K562 (cell line): Measurements from ENCODE around the gene HKDC1. TPM values are rescaled to one million over a fixed set of nuclear protein-coding genes. Genes with fewer than 3 reads are reported as not detected.
A peak's percentile ranks its signal among the peaks of the same experiment; 100 is the strongest.

Source experiments
- ATAC-seq: fragments of 200-7000 bp; cut with Tn5 transposase; 3 replicates; pipeline ENCODE4 v1.9.1; 2020; ENCODE audit warnings: moderate library complexity
- BruUV-seq: library from RNA; stranded (reverse); fragments of 400-500 nt; replicated peaks from 2 replicates; lab custom pipeline; 2021; lab: Mats Ljungman, UMichigan
- CTCF ChIA-PET: fragments of 300-600 bp; formaldehyde crosslinking; extraction: SDS; loops from one replicate; lab custom pipeline; 2021; ENCODE audit warnings: low intra/inter-chr PET ratio; lab: Yijun Ruan, JAX
- POLR2A ChIA-PET: fragments of 300-600, 350-650 bp; sonication (Branson Sonifier 250); formaldehyde crosslinking; extraction: SDS; loops from one replicate; lab custom pipeline; 2021; ENCODE audit warnings: antibody characterized with exemption, inconsistent platforms; lab: Yijun Ruan, JAX
- DNase-seq, 4 experiments: peaks; one replicate each; pipeline versions ENCODE4 v3.0.0 to v3.0.0-alpha.2; 2011 to 2018; ENCODE audit warnings: low spot score in 3 of 4, mixed read lengths in 3 of 4; ENCODE audit errors: extremely low read depth in 1 of 4
- FAIRE-seq: peaks from 2 replicates; lab custom pipeline; 2011; peaks lifted over from hg19 to GRCh38; lab: Jason Lieb, UNC
- H2AFZ ChIP-seq: 2 replicates; pipeline ENCODE4 v1.6.0; 2011; ENCODE audit warnings: low read depth, low read length, control low read depth, inconsistent platforms
- H3K27ac ChIP-seq: fragments of 200-600 bp; 3 replicates; pipeline ENCODE4 v1.8.0; 2011; ENCODE audit warnings: low read depth, mild to moderate bottlenecking, control low read depth, inconsistent platforms, low read length, moderate library complexity, mixed read lengths; ENCODE audit errors: extremely low read depth
- H3K27me3 ChIP-seq, 2 experiments: fragments of 300-600 bp in 1 of 2; 2 replicates in 1 of 2; 3 replicates in 1 of 2; pipeline versions ENCODE4 v1.6.0 to v1.8.0; 2011; ENCODE audit warnings: inconsistent platforms in 2 of 2, low read length in 2 of 2, mild to moderate bottlenecking in 1 of 2, mixed read lengths in 1 of 2, moderate library complexity in 1 of 2; ENCODE audit not compliant: control insufficient read depth in 2 of 2, insufficient read depth in 2 of 2
- H3K36me3 ChIP-seq: fragments of 300-600 bp; 3 replicates; pipeline ENCODE4 v1.8.0; 2011; ENCODE audit warnings: mild to moderate bottlenecking, low read length, inconsistent platforms; ENCODE audit not compliant: control insufficient read depth, insufficient read depth
- H3K4me1 ChIP-seq, 2 experiments: fragments of 200-600 bp in 1 of 2; replicated peaks in 1 of 2; 2 replicates in 1 of 2; 3 replicates in 1 of 2; pipeline versions ENCODE4 v1.5.1 to v1.8.0; 2011; ENCODE audit warnings: inconsistent platforms in 2 of 2, low read length in 2 of 2, mild to moderate bottlenecking in 1 of 2, mixed read lengths in 1 of 2, moderate library complexity in 1 of 2; ENCODE audit not compliant: control insufficient read depth in 2 of 2, insufficient read depth in 2 of 2
- H3K4me2 ChIP-seq: 2 replicates; pipeline ENCODE4 v1.6.1; 2011; ENCODE audit warnings: low read length, control low read depth, inconsistent platforms, mixed read lengths; ENCODE audit not compliant: insufficient read depth
- H3K4me3 ChIP-seq: fragments of 200-600 bp; sonication (generic), shearing (Covaris generic); 2 replicates; pipeline ENCODE4 v1.5.1; 2016; ENCODE audit warnings: control low read depth, inconsistent platforms
- H3K79me2 ChIP-seq: fragments of 200-600 bp; 3 replicates; pipeline ENCODE4 v1.8.0; 2011; ENCODE audit warnings: low read length, inconsistent platforms; ENCODE audit not compliant: control insufficient read depth, insufficient read depth
- H3K9ac ChIP-seq, 2 experiments: 2 replicates each; pipeline versions ENCODE4 v1.6.0 to v1.6.1; 2011; ENCODE audit warnings: low read depth in 2 of 2, low read length in 2 of 2, control low read depth in 1 of 2, inconsistent platforms in 1 of 2, mild to moderate bottlenecking in 1 of 2, mixed read lengths in 1 of 2; ENCODE audit not compliant: insufficient read depth in 1 of 2
- H3K9me1 ChIP-seq: one replicate; pipeline ENCODE4 v1.6.0; 2011; ENCODE audit warnings: inconsistent platforms, mild to moderate bottlenecking, low read length, moderate library complexity; ENCODE audit not compliant: control insufficient read depth, insufficient read depth
- H3K9me3 ChIP-seq: replicated peaks from 2 replicates; pipeline ENCODE4 v1.5.1; 2011; ENCODE audit warnings: low read depth, low read length, inconsistent platforms; ENCODE audit not compliant: control insufficient read depth, insufficient read depth
- H4K20me1 ChIP-seq: replicated peaks from 2 replicates; pipeline ENCODE4 v1.6.1; 2011; ENCODE audit warnings: low read length, inconsistent platforms, mixed read lengths; ENCODE audit not compliant: control insufficient read depth, insufficient read depth
- BCOR ChIP-seq: fragments of 450-650 bp; IDR thresholded peaks from 2 replicates; pipeline ENCODE4 v1.6.1; 2016
- CBX3 ChIP-seq, 2 experiments: IDR thresholded peaks; 1 replicate in 1 of 2; 2 replicates in 1 of 2; pipeline ENCODE4 v1.6.1; 2012; ENCODE audit warnings: inconsistent platforms in 2 of 2, low read length in 2 of 2, borderline replicate concordance in 1 of 2, control low read depth in 1 of 2
- ESRRA ChIP-seq: fragments of 450-650 bp; IDR thresholded peaks from 2 replicates; pipeline ENCODE4 v1.6.1; 2014; ENCODE audit warnings: low read depth, mild to moderate bottlenecking, moderate library complexity, borderline replicate concordance
- NELFE ChIP-seq: IDR thresholded peaks from 2 replicates; pipeline ENCODE4 v1.6.1; 2011; ENCODE audit warnings: mild to moderate bottlenecking; ENCODE audit not compliant: insufficient read depth, insufficient read length
- RBM25 ChIP-seq: fragments of 200-400 bp; formaldehyde crosslinking; IDR thresholded peaks from 2 replicates; pipeline ENCODE4 v1.6.1; 2018; ENCODE audit warnings: low read length, low read depth, moderate library complexity; ENCODE audit not compliant: severe bottlenecking
- SOX6 ChIP-seq: fragments of 450-650 bp; IDR thresholded peaks from 2 replicates; pipeline ENCODE4 v1.6.1; 2014; ENCODE audit warnings: mild to moderate bottlenecking
- TAF9B ChIP-seq: fragments of 450-650 bp; IDR thresholded peaks from 2 replicates; pipeline ENCODE4 v1.6.1; 2018; ENCODE audit warnings: mild to moderate bottlenecking; ENCODE audit not compliant: partially characterized antibody
- ZBTB17 ChIP-seq: fragments of 450-650 bp; formaldehyde crosslinking; IDR thresholded peaks from 2 replicates; pipeline ENCODE4 v1.4.0; 2020; ENCODE audit warnings: mild to moderate bottlenecking
- ZNF140 ChIP-seq: fragments of 250-450 bp; sonication (Bioruptor Pico); IDR thresholded peaks from 2 replicates; pipeline ENCODE4 v1.8.0; 2021; ENCODE audit warnings: moderate library complexity, mild to moderate bottlenecking, inconsistent platforms
- ZNF449 ChIP-seq: fragments of 250-450 bp; sonication (Bioruptor Pico); IDR thresholded peaks from 2 replicates; pipeline ENCODE4 v1.8.0; 2022; ENCODE audit warnings: moderate library complexity, mild to moderate bottlenecking, inconsistent platforms
- WGBS: fragments of 100-300 bp; shearing (Covaris generic); methylation state at CpG from one replicate; pipeline ENCODE4 v1.1.6; 2016; ENCODE audit warnings: low coverage, mixed read lengths; ENCODE audit not compliant: insufficient coverage; ENCODE audit errors: missing lambda C conversion rate; 5-methylcytosine and 5-hydroxymethylcytosine counted together
- in situ Hi-C: fragments of 300-500 bp; cut with MboI; formaldehyde crosslinking; loops from 4 replicates; pipeline ENCODE4 v1.15.0; 2018; ENCODE audit warnings: inconsistent platforms, mixed read lengths
- intact Hi-C: fragments of 100-400 bp; cut with micrococcal nuclease; formaldehyde crosslinking; loops from 2 replicates; pipeline ENCODE4 v1.14.2; 2022
- polyA plus RNA-seq, 8 experiments: library from polyadenylated mRNA; depleted of rRNA in 4 of 8; stranded (reverse) in 5 of 8; unstranded in 3 of 8; fragments of >200 nt; fragmentation: Nextera tagmentation in 2 of 8; fragmentation: Illumina TruSeq in 1 of 8; extraction: Ambion mirVana in 2 of 8; extraction: Trizol in 1 of 8; gene quantifications; 2 replicates each; pipeline versions ENCODE4 v1.2.1 to v1.2.3, GENCODE V29; 2011 to 2014; ENCODE audit warnings: inconsistent platforms in 1 of 8, missing spikeins in 1 of 8
- total RNA-seq, 7 experiments: library from RNA; depleted of rRNA in 6 of 7; stranded (reverse); fragments of >200 nt in 6 of 7; fragmentation: Illumina TruSeq in 2 of 7; extraction: Trizol in 2 of 7; gene quantifications; 2 replicates each; pipeline versions ENCODE4 v1.2.1 to v1.2.3, GENCODE V29; 2011 to 2021; ENCODE audit warnings: low replicate concordance in 1 of 7
- TF ChIP-seq, protein P1 (sequence below): fragments of 450-650 bp; IDR thresholded peaks from 2 replicates; pipeline ENCODE4 v1.6.1; 2016; ENCODE audit warnings: low read depth, mild to moderate bottlenecking, moderate library complexity

Gene HKDC1
- total and polyA plus RNA-seq, 9 of the 15 experiments (the other 6 are each of a cell fraction or from before 2014, with no cell fraction given): 0.04 to 0.22 (median 0.11) TPM; not detected in 5

DNA sequence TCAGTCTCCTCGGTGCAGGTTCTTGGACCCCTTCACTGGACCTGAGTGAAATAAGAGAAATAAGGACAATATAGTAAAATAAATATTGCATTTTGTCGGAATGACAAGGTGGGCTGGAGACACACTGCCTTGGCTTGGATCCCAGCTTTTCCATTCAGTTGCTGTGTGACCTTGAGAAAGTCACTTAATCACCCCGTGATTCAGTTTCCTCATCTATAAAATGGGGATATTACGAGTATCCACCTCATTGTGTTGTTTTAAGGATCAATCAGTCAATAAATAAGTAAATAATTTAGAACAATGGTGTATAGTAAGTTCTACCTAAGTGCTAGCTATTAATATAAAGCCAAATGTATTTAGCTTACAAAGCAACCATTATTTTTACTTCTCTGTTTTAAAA lies 87.3 kb downstream of the HKDC1 start:
- H3K36me3 ChIP-seq: no peaks in the 10 kb centered on the region
- CTCF ChIA-PET: no interaction called here

More for the DNA sequence above, 87.3 kb downstream of the HKDC1 start:
- in situ Hi-C loops: no loop called here
- intact Hi-C loops: no loop called here
- H3K27ac ChIP-seq: no peak overlapping the region
- ATAC-seq (no peak), DNase-seq (no peak), FAIRE-seq (no peak)
- no peak overlapping the region for H3K4me2 ChIP-seq
- no peaks in the 10 kb centered on the region for H3K79me2 ChIP-seq
- H3K4me1 ChIP-seq: peaks cover 15 to 27% of the 10 kb centered on the region in 2 experiments; a peak in 4 of 5 replicates
- POLR2A ChIA-PET: interaction anchor here (1.2 to 2.7 kb wide), 4 partner anchors 8 to 35 kb away, joined by 3 to 8 read pairs (median 6); no protein-coding TSS in a partner anchor
- no peaks in the 10 kb centered on the region for H3K27me3 ChIP-seq
- no peaks in the 10 kb centered on the region for H4K20me1 ChIP-seq
- WGBS: 91% methylated on average over 4 of the region's 4 CpGs
- H3K9ac ChIP-seq: no peak overlapping the region
- no peak overlapping the region for H3K4me3 ChIP-seq
- no peaks in the 10 kb centered on the region for H3K9me3 ChIP-seq
- TF ChIP-seq ZNF140 (CRISPR knock-in tag) (no peak), CBX3 (IDR thresholded peaks at IDR 0.05; ENCODE audit: borderline replicate concordance in 1 of 2, low read length in 2 of 2) (peak in 1 of 2 experiments; percentile 15; a peak in 1 of 3 replicates), BCOR (peak; percentile 84), ZNF449 (CRISPR knock-in tag) (no peak), ZBTB17 (no peak), NELFE (no peak), ESRRA (peak; percentile 80; the same call in 1 of the 2 replicates), SOX6 (no peak), TAF9B (no peak), RBM25 (peak; percentile 90)
- TF ChIP-seq, protein P1, sequence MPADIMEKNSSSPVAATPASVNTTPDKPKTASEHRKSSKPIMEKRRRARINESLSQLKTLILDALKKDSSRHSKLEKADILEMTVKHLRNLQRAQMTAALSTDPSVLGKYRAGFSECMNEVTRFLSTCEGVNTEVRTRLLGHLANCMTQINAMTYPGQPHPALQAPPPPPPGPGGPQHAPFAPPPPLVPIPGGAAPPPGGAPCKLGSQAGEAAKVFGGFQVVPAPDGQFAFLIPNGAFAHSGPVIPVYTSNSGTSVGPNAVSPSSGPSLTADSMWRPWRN: no peak
- no TSS peak for BruUV-seq
- no peaks in the 10 kb centered on the region for H3K9me1 ChIP-seq
- H2AFZ ChIP-seq: no peak overlapping the region; the same call in 1 of the 2 replicates
